A673 (cell line): ENCODE results near the gene CBX4.

Experiments
- CTCF ChIP-seq: fragments of 300-800, 200-600 bp; sonication (generic); conservative IDR thresholded peaks from 2 replicates; pipeline ENCODE4 v1.5.1; 2017; ENCODE audit warnings: low read depth, mild to moderate bottlenecking, antibody characterized with exemption, low read length, moderate library complexity, mixed read lengths
- EZH2 ChIP-seq: fragments of 200-600 bp; sonication (generic); IDR thresholded peaks from 2 replicates; pipeline ENCODE4 v1.6.1; 2017; ENCODE audit warnings: borderline replicate concordance, low read depth, mild to moderate bottlenecking, mixed read lengths, antibody characterized with exemption, low read length; ENCODE audit not compliant: poor library complexity, severe bottlenecking

- no peak for TF ChIP-seq CTCF
- no peak for TF ChIP-seq EZH2
Measured at GRCh38 chr17:79784353-79785016, 54.8 kb downstream of the CBX4 start.
